Liver (tissue), 3 donors: ENCODE results near the gene UBALD2.

Source experiments
- CTCF ChIP-seq: fragments of 150-350 bp; IDR thresholded peaks from 2 replicates; pipeline ENCODE4 v1.5.1; 2017; ENCODE audit warnings: improper control_type of control experiment, low read depth, low read length; ENCODE audit not compliant: missing input control
- SP1 ChIP-seq: IDR thresholded peaks from 2 replicates; pipeline ENCODE4 v1.6.1; 2018; ENCODE audit warnings: antibody characterized with exemption, mild to moderate bottlenecking
- TAF1 ChIP-seq: conservative IDR thresholded peaks from 2 replicates; pipeline ENCODE4 v1.6.1; 2016; ENCODE audit warnings: antibody characterized with exemption, mild to moderate bottlenecking
- donor health status: healthy.
- donor health status: healthy.

GRCh38 chr17:76280650-76281049 is 15.5 kb downstream of the UBALD2 start:
- TF ChIP-seq SP1: no peak
- no peak for TF ChIP-seq CTCF
- no peak for TF ChIP-seq TAF1
